ENCODE measurements around the gene IFNAR2. TPM values are rescaled to one million over a fixed set of nuclear protein-coding genes. Genes with fewer than 3 reads are reported as not detected.

The IFNAR2 gene
- total and polyA plus RNA-seq, 2 donors (not counting 3 experiments of a cell fraction or from before 2014, with no cell fraction given): 22.8 to 42.1 TPM

- no peaks in the 10 kb centered on the region for H3K9me3 ChIP-seq (replicated peaks; ENCODE audit: control insufficient read depth, insufficient read depth, low read length)
- H4K20me1 ChIP-seq (replicated peaks; ENCODE audit: control insufficient read depth, extremely low read depth, insufficient read depth, low read length): no peaks in the 10 kb centered on the region
- no peak overlapping the region for H3K4me2 ChIP-seq (ENCODE audit: insufficient read depth, low read length)
- ChIA-PET POLR2A (no interaction called here), CTCF (interaction anchor here (0.8 to 1.0 kb wide), 2 partner anchors 31 to 132 kb away, joined by 3 to 6 read pairs; no protein-coding TSS in a partner anchor)
- H3K9ac ChIP-seq (replicated peaks; ENCODE audit: extremely low read depth, insufficient read depth, low read length): no peak overlapping the region
- peaks cover 33% of the 10 kb centered on the region for H3K4me1 ChIP-seq (ENCODE audit: control insufficient read depth, extremely low read depth, insufficient read depth, low read length)
- intact Hi-C loops (cut with micrococcal nuclease) (no loop called here), dilution Hi-C loops (cut with MboI; ENCODE audit: extremely low pct_ligation_motif_present, low sequenced_read_pairs) (no loop called here)
- no peak overlapping the region for H3K4me3 ChIP-seq (replicated peaks in 1 of 3; ENCODE audit: insufficient read depth in 1 of 3, low read depth in 1 of 3, low read length in 3 of 3)
- H2AFZ ChIP-seq (ENCODE audit: low read depth, low read length): no peak overlapping the region
- BruUV-seq (replicated peaks): no TSS peak
- H3K9me1 ChIP-seq (replicated peaks; ENCODE audit: control insufficient read depth, extremely low read depth, insufficient read depth, low read length): no peaks in the 10 kb centered on the region
- DNase-seq (ENCODE audit: low read depth, low spot score) (no peak), FAIRE-seq (no peak)
- no peak overlapping the region for H3K27ac ChIP-seq (ENCODE audit: insufficient read depth, low read depth, low read length)
- no peak for TF ChIP-seq POLR2A (IDR thresholded peaks at IDR 0.05; ENCODE audit: low read depth, low read length)
- TF ChIP-seq GATA2 (IDR thresholded peaks at IDR 0.05; ENCODE audit: insufficient read depth, insufficient read length, low read depth, low read length): no peak
- TF ChIP-seq MYC (IDR thresholded peaks at IDR 0.05; ENCODE audit: low read depth, low read length): no peak
- TF ChIP-seq POLR2AphosphoS5 (IDR thresholded peaks at IDR 0.05; ENCODE audit: insufficient read depth, low read depth, low read length): no peak
- TF ChIP-seq EZH2 (IDR thresholded peaks at IDR 0.05; ENCODE audit: borderline replicate concordance, low read depth, low read length, severe bottlenecking): no peak
- TF ChIP-seq JUN (IDR thresholded peaks at IDR 0.05; ENCODE audit: borderline replicate concordance, insufficient read depth, insufficient read length, low read depth): no peak
- TF ChIP-seq CTCF (IDR thresholded peaks at IDR 0.05; ENCODE audit: extremely low read depth in 1 of 2, insufficient read depth in 1 of 2, low read depth in 1 of 2, low read length in 2 of 2): no peak
- TF ChIP-seq MAX (IDR thresholded peaks at IDR 0.05; ENCODE audit: insufficient read depth, insufficient read length): no peak
- H3K36me3 ChIP-seq (ENCODE audit: control insufficient read depth in 2 of 2, extremely low read depth in 1 of 2, insufficient read depth in 2 of 2, low read length in 2 of 2): no peaks in the 10 kb centered on the region
- peaks cover 6 to 10% of the 10 kb centered on the region in 2 experiments for H3K27me3 ChIP-seq (ENCODE audit: control insufficient read depth in 2 of 2, insufficient read depth in 2 of 2, low read length in 2 of 2)
- peaks cover 28% of the 10 kb centered on the region for H3K79me2 ChIP-seq (ENCODE audit: control insufficient read depth, insufficient read depth, low read length)
These were observed 1.3 kb upstream of the IFNAR2 start for GRCh38 chr21:33228455-33228854.
